GM10847 (cell line): ENCODE results near the gene CLK2.

Experiments used
- POLR2A ChIP-seq: IDR thresholded peaks from 2 replicates; pipeline ENCODE4 v1.6.1; 2011; ENCODE audit not compliant: insufficient read length; ENCODE audit errors: extremely low read depth

CLK2 gene

GRCh38 chr1:155304558-155305063 lies 31.3 kb upstream of the CLK2 start:
- TF ChIP-seq POLR2A: no peak

GRCh38 chr1:155301342-155301841 lies 28.1 kb upstream of the CLK2 start, which contains the start of gene PKLR:
Gene PKLR, minus strand, starts transcription at chr1:155301438. Its CDS starts 43 bp downstream, at chr1:155301395.
- no peak for TF ChIP-seq POLR2A

GRCh38 chr1:155300553-155301329 lies 27.4 kb upstream of the CLK2 start:
- no peak for TF ChIP-seq POLR2A

DNA sequence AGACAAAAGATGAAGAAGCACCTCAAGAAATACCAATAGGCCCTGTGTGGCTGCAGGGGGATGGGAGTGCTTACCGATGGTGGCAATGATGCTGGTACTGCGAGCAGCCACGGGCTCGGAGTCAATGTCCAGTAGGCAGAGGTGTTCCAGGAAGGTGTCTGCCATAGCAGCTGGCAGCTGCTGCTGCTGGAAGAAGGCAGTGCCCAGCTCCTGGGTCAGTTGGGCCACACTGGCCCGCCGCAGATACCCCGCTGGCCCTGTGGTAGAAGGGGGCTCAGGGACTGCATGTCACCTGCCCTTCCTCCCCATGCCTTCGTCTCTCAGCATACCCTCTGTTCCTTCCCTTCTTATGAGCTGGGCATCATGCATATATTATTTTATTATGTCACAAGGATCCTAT lies 26.7 kb upstream of the CLK2 start:
- TF ChIP-seq POLR2A: no peak

DNA sequence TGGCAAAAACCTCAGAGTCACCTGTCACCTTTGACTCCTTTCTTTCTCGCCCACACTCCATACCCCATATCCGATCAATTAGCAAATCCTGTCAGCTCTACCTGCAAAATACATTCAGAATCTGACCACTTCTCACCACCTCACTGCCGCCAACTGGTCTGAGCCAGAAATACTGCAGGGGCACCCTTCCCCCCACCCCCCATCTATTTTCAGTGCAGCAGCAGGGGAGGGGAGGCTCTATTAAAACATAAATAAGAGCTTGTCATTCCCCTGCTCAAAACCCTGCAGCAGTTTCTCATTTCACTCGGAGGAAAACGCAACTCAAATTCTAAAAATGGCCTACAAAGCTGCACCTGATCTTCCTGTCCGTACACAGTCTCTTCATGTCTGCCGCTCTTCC lies 24.1 kb upstream of the CLK2 start:
- no peak for TF ChIP-seq POLR2A

DNA sequence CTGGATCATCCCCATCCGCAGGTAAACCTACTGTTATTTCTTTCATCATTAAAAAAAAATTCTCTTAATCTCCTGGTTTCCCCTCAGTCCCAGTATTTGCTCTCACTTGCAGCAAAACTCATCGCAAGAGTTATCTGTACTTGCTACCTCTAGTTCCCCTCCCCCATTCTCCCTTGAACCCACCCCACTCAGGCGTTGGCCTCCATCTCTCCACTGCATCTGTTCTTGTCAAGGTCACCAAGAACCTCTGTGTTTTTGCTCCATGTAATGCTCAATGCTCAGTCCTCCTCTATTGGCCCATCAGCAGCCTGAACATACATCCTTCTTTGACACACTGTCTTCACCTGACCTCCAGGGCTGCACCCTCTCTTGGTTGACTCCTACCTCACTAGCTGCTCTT lies 23.4 kb upstream of the CLK2 start:
- TF ChIP-seq POLR2A: no peak

DNA sequence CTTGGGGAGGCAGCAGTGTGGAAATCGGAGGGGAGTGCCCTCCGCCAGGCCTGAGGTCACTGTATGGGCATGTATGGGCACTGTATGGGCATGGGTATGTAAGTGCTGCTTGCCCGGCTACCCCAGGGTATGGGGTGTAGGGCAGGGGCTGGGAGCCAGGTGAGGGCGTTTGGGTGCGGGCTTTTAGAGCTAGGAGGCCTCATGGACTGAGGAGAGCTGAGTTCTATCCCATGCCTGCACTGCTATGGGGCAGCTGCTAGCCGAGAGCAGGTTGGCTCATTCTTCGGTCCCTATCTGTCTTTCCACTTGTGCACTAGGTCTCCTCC lies 22.6 kb upstream of the CLK2 start:
- no peak for TF ChIP-seq POLR2A

DNA sequence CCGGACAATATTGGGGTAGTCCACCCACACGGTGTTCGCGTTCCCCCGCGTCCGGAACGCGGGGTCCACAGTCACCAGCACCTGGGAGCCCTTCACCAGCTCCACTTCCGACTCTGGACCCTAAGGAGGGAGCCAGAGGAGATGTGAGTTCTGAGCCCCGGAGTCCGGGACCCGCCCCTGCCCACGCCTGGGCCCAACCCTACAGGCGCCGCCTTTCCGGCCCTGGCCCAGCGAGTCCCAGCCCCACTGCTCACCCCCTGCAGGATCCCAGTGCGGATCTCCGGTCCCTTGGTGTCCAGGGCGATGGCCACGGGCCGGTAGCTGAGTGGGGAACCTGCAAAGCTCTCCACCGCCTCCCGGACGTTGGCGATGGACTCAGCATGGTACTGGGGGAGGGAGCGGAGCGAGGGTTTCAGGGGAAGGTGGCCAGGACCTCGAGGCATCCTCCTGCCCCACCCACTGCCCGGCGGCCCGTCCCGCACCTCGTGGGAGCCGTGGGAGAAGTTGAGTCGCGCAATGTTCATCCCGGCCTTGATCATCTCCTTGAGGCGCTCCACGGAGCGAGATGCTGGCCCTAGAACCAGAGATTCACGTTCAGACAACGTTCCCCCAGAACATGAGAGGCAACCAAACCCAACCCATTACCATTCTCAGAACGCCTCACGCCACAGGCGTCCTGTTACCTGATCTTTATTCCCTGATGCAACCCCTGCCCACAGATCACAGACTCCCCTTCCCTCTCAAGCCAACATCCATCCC lies 22.1 kb upstream of the CLK2 start:
- TF ChIP-seq POLR2A: no peak

DNA sequence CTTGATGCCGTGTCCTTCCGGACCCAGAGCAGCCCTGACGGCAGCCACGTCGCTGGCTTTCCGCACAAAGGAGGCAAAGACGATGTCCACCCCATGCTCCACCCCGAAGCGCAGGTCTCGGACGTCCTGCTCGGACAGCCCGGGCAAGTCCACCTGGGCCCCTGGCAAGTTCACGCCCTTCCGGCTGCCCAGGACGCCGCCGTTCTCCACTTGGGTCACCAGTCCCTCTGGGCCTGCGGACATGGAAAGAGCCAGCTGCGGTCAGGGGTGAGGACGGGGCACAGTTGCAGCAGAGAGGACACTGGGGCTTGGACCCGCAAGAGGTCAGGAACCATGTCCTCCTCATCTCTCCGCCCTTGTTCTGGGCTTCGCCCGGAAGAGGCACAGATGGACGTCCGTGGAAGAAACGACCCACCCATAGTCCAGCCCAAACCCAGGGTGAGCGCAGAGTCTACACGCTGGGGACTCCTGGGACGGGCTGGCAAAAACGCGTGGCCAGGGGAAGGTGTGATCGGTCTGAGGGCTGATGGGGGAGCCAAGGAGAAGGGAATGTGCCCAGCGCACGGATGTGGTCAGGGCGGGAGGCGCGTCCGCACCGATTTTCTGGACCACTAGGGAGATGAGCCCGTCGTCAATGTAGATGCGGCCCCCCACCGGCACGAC lies 21.3 kb upstream of the CLK2 start:
- TF ChIP-seq POLR2A: no peak

DNA sequence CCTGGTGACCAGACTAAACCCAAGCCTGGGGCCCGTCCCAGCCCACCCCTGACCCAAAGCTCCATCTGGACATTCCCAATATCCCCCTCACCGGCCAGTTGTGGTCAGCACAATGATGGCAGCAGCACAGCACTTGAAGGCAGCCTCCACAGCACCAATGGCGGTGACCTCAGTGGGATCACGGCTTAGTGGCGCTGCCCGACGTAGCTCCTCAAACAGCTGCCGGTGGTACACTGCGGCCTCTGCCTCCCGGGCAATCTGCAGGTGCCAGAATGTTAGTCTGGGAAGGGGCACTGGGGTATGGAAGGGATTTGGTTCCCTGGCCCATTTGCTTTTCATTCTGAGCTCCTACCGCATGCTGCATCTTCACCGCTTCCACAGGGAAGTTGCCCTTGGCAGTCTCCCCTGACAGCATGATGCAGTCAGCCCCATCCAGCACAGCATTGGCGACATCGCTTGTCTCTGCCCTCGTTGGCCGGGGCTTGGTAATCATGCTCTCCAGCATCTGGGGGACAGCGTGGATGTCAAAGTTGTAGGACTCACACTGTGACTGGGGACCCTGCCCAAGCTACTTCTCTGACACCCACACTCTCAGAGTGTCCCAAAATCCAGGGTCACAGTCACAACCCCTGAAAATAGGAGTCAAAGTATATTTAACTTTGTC lies 19.9 kb upstream of the CLK2 start:
- no peak for TF ChIP-seq POLR2A

DNA sequence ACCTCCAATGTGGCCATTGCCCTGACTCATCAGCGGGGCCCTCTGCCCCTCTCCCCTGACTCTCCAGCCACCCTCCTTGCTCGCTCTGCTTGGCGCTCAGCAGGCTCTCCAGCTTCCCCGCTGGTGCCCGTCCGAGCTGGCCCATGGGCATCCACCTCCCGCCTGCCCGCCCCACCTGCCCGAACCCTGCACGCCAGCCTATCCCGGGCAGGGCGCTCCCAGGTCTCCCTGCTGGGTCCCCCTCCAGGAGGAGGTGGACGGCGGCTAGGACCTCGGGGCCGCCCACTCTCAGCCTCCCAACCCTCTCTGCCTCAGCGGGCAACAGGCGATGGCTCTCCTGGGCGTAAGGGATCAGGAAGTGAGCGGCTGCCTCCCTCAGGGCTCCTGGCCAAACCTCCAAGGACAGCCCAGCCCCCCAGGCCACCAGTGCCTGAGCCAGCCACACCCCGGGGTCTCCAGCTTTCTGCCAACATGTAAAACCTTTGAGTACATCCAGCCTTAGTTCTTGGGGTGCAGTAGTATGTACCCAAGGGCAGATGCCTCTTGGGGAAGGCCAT lies 14.8 kb upstream of the CLK2 start:
- TF ChIP-seq POLR2A: no peak

GRCh38 chr1:155286544-155286943 lies 13.2 kb upstream of the CLK2 start:
- no peak for TF ChIP-seq POLR2A

DNA sequence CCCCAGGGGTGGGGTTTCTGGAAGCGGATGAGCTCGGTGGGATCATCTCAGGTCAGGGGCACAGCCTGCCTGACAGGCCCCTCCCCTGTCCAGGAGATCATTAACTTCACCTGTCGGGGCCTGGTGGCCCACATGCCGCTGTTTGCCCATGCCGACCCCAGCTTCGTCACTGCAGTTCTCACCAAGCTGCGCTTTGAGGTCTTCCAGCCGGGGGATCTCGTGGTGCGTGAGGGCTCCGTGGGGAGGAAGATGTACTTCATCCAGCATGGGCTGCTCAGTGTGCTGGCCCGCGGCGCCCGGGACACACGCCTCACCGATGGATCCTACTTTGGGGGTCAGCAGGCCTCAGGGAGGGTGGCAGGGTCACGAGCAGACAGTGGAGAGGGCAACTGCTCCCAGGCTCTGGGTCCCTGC lies 12.3 kb upstream of the CLK2 start:
- no peak for TF ChIP-seq POLR2A

- no peak for TF ChIP-seq POLR2A
Observed at GRCh38 chr1:155285063-155285462, 11.8 kb upstream of the CLK2 start.

DNA sequence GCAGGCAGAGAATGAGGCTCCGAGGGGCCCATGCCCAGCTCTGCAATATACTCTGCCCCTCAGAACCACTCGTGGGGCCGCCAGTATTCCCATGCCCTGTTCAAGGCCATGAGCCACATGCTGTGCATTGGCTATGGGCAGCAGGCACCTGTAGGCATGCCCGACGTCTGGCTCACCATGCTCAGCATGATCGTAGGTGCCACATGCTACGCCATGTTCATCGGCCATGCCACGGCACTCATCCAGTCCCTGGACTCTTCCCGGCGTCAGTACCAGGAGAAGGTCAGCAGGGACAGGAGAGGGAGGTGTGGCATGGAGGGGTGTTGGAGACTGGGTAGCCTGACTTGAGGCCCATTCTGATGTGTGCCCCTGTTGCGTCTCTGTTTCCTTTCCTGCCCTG lies 11.2 kb upstream of the CLK2 start:
- TF ChIP-seq POLR2A: no peak
